Measurements from ENCODE around the gene ARFGEF3.
"Not testable (repeated sequence)": the region's sequence is repeated elsewhere in the genome, so short reads cannot be mapped to it uniquely, and the experiment has no call there.

ARFGEF3 gene

GRCh38 chr6:138116661-138116999 lies 45.1 kb upstream of the ARFGEF3 start:
- H3K36me3 ChIP-seq = no peaks in the 10 kb centered on the region
- H3K4me3 ChIP-seq (ENCODE audit: low read depth, low read length) = no peak overlapping the region
- H3K27me3 ChIP-seq (ENCODE audit: insufficient read depth, low read depth, severe bottlenecking) = no peaks in the 10 kb centered on the region
- no peaks in the 10 kb centered on the region for H3K9me3 ChIP-seq (ENCODE audit: severe bottlenecking)
- no peak overlapping the region for H3K27ac ChIP-seq
- TF ChIP-seq CTCF (IDR thresholded peaks at IDR 0.05; ENCODE audit: low read depth, low read length) = no peak
- DNase-seq = no peak

- Histone ChIP-seq H3K27me3 (ENCODE audit: insufficient read depth, low read depth, severe bottlenecking) (no peaks in the 10 kb centered on the region), H3K27ac (no peak overlapping the region), H3K9me3 (ENCODE audit: severe bottlenecking) (no peaks in the 10 kb centered on the region), H3K36me3 (no peaks in the 10 kb centered on the region), H3K4me3 (ENCODE audit: low read depth, low read length) (no peak overlapping the region)
- TF ChIP-seq CTCF (IDR thresholded peaks at IDR 0.05; ENCODE audit: low read depth, low read length) = no peak
- no peak for DNase-seq
Observed at GRCh38 chr6:138117376-138117914, 44.3 kb upstream of the ARFGEF3 start.

- not testable (repeated sequence) for H3K9me3 ChIP-seq (ENCODE audit: severe bottlenecking); H3K27me3 ChIP-seq (ENCODE audit: insufficient read depth, low read depth, severe bottlenecking); H3K4me3 ChIP-seq (ENCODE audit: low read depth, low read length); H3K36me3 ChIP-seq; H3K27ac ChIP-seq; DNase-seq
Observed at GRCh38 chr6:138119229-138119628, 42.5 kb upstream of the ARFGEF3 start.

GRCh38 chr6:138119976-138120375 lies 41.8 kb upstream of the ARFGEF3 start:
- H3K9me3 ChIP-seq (ENCODE audit: severe bottlenecking) = no peaks in the 10 kb centered on the region
- no peak for DNase-seq
- no peak for TF ChIP-seq CTCF (IDR thresholded peaks at IDR 0.05; ENCODE audit: low read depth, low read length)
- H3K27me3 ChIP-seq (ENCODE audit: insufficient read depth, low read depth, severe bottlenecking) = no peaks in the 10 kb centered on the region
- no peaks in the 10 kb centered on the region for H3K36me3 ChIP-seq
- H3K4me3 ChIP-seq (ENCODE audit: low read depth, low read length) = no peak overlapping the region
- no peak overlapping the region for H3K27ac ChIP-seq

GRCh38 chr6:138124096-138124495 lies 37.6 kb upstream of the ARFGEF3 start:
- no peak for DNase-seq
- Histone ChIP-seq H3K36me3 (no peaks in the 10 kb centered on the region), H3K27ac (no peak overlapping the region), H3K9me3 (ENCODE audit: severe bottlenecking) (no peaks in the 10 kb centered on the region), H3K4me3 (ENCODE audit: low read depth, low read length) (no peak overlapping the region), H3K27me3 (ENCODE audit: insufficient read depth, low read depth, severe bottlenecking) (no peaks in the 10 kb centered on the region)
- TF ChIP-seq CTCF (IDR thresholded peaks at IDR 0.05; ENCODE audit: low read depth, low read length) = no peak

GRCh38 chr6:138128096-138128495 lies 33.6 kb upstream of the ARFGEF3 start:
- H3K9me3 ChIP-seq (ENCODE audit: severe bottlenecking) = no peaks in the 10 kb centered on the region
- DNase-seq = no peak
- no peaks in the 10 kb centered on the region for H3K27me3 ChIP-seq (ENCODE audit: insufficient read depth, low read depth, severe bottlenecking)
- H3K36me3 ChIP-seq = no peaks in the 10 kb centered on the region
- H3K27ac ChIP-seq = no peak overlapping the region
- TF ChIP-seq CTCF (IDR thresholded peaks at IDR 0.05; ENCODE audit: low read depth, low read length) = no peak
- no peak overlapping the region for H3K4me3 ChIP-seq (ENCODE audit: low read depth, low read length)
